GM18508 (cell line): Measurements from ENCODE around the gene BICDL1.

Experiments
- ATAC-seq: cut with Tn5 transposase; IDR thresholded peaks from one replicate; pipeline ENCODE4 v1.9.1; 2021; ENCODE audit warnings: moderate number of reproducible peaks; ENCODE audit not compliant: insufficient read depth, unreplicated experiment

BICDL1 gene

DNA sequence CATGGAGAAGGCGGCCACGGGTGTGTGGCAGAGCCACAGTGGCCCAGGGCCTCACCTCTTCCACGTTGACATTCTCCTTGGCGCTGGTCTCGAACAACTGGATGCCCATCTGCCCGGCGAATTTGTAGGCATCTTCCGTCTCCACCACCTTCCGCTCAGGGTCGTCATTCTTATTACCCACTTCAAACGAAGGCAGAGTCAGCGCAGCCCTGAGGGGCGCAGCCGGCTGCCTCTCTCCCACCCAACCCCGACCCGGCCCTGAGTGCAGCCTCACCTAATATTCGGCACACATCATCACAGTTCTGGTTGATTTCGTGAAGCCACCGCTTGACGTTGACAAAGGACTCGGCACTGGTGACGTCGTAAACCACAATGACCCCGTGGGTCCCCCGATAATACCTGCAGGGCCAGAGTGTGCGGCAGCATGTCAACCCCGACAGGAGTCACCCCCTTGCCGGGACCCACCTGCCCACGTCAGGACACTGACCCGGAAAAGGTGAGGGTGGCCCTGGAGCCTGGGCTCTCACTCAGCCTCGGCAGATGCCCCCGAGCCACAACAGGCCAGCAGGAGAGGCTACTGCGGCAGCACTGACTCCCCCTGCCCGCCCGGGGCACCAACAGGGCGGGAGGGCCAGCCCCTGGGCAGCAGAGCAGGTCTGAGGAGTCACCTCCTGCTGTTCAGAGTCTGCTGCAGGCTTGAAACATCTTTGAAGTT, 109.9 kb downstream of the BICDL1 start:
- ATAC-seq: no peak

DNA sequence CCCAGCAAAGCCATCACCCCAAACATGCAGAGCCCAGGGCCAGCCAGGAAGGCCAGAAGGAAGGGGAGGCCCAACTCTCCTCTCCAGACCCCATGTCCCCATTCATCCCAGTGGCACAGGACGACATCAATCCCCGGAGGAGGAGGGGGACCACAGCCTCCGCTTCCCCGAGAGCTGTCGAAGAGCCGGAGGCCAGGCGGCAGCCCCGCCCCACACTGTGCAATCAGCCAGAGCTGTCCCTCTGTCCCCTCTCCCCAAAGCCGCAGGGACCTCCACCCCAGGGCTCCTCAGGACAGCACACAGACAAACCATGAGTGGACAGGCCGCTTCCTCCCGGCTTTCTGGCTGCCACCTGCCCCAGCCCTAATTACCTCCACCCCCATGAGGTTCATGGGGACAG, 110.7 kb downstream of the BICDL1 start:
- ATAC-seq: no peak

DNA sequence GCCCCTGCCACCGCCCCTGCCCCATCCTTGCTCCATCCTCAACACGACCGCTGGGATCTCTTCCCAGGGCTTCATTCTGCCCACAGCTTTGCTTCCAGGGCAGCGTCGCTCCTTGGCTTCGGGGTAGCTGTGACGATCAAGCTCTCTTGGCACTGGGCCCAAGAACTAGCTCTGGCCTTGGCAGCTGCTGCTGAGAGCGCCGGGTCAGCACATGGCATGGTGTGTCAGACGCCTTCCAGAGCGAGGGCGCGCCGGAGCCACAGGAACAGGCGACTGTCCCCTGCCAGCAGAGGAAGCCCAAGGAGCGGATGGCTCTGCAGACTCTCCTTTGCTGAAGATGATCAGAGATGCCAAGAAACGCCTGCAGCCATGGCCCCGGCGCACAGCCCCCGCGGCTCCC, 111.6 kb downstream of the BICDL1 start:
- ATAC-seq: no peak

DNA sequence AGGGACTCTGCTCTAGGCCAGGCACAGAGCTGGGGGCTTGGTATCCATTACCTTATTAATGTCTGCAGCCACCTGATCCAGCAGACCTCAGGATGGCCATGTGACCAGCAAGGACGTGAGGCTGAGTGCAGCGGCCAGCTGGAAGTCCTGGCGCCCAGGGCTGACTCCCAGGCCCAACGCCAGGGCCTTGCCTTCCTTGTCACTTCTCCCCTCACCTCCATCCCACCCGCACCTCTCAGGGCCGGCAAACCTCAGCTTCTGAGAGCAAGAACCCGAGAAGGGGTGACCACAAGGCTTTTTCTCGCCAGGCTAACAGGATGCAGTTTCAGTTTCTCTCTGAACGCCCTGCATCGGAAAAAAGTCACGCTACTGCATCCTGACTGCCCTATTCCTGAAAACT, 112.1 kb downstream of the BICDL1 start:
- no peak for ATAC-seq

DNA sequence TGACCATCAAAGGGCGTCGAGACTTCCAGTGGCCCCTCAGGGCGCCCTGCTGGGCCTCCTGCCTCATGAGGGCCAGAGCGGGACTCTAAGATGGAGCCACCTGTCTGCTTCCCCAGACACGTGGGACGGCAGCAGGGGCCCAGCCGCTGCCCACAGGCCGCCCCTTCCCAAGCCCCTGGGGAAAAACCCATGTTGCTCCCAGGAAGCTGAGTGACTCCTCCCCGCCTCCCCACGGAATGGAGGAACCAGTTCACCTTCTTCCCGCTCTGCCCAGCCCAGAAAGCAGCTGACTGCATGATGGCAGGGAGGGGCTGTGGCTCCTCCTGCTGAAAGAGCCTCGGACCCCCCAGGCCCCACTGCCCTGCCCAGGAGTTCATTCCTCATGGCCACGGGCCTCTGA, 112.6 kb downstream of the BICDL1 start:
- no peak for ATAC-seq

DNA sequence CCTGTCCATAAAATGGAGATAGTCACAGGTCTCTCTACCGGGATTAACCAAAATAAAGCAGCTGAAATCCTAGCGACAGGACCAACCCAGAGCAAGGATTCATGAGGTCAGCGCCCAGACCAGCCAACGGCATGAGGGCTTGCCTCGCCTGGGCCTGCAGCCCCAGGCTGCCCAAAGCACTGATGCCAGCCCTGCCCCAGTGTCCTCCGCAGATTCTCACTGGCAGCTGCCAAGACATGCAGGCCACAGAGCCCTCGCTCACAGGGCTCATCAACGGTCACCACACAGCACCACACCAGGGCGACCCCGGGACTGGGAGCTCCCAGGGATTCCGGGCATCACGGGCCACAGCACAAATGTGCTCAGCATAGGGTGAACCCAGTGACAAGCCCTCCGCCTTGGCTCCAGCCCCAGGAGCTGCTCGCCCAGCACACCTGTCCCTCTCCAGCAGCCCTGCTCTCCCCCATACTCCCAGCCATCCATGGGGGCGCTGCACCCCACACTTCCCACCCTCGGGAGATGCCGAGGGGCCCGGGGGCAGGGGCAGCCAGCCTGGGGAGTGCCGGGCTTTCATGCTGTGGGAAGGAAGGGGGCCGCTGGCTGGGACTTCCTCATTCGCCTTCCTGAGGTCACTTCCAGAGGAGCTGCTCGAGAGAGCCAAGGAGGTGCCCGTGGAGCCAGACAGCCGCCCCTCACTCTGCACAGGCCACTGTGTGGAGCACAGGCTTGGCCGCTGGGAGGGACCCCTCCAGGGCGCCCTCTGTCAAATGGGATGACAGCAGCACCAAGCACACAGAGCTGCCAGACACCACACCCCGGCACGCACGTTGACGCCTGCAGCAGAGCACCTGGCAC, 113.4 kb downstream of the BICDL1 start:
- ATAC-seq: no peak

DNA sequence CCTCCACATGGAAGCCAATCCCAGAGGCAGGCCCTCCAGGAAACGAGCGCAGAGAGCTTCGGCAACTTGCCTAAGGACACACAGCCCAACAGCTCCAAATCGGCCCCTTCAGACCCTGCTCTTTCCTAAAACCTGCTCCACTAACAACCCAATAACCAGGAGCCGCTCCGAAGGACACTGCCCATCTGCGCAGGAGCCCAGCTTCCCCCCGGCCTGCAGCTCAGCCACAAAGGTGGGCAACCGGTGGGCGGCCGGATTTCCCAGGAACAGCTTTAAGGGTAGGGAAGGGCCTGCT, 114.0 kb downstream of the BICDL1 start:
- no peak for ATAC-seq

DNA sequence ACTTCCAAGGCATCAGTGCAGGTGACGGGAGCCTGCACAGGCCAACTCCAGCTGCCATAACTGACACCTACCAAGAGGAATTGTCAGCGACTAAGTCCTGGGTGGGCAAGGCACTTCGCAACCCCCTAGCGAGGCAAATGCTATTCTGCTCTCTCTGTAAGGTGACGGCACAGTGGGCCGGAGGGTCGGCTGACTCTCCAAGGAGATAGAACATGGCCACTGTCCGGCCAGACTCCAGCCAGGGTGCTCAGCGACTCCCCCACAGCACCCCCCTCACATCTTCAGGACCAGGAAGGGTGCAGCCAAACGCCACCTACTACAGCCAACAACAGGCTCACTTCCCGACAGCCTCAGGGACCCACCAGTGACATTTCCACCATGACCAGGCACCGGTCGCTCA, 114.3 kb downstream of the BICDL1 start:
- ATAC-seq: no peak

DNA sequence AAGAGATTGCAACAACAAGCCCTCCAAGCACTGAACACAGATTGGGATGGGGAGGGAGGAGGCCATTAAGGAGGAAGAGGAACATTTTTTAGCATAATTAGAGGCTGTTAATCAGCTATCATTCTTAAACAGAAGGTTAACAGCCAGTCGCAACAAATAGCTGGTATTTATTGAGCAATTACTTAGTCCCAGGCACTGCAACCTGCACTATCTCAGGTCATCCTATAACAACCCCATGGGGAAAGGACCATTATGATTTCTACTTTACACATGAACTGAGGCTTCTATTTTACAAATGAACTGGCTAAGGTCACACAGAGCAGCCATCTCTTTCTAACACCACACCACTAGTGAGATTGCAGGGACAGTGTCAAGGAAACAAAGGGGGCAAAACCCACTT, 117.1 kb downstream of the BICDL1 start:
- ATAC-seq: no peak

DNA sequence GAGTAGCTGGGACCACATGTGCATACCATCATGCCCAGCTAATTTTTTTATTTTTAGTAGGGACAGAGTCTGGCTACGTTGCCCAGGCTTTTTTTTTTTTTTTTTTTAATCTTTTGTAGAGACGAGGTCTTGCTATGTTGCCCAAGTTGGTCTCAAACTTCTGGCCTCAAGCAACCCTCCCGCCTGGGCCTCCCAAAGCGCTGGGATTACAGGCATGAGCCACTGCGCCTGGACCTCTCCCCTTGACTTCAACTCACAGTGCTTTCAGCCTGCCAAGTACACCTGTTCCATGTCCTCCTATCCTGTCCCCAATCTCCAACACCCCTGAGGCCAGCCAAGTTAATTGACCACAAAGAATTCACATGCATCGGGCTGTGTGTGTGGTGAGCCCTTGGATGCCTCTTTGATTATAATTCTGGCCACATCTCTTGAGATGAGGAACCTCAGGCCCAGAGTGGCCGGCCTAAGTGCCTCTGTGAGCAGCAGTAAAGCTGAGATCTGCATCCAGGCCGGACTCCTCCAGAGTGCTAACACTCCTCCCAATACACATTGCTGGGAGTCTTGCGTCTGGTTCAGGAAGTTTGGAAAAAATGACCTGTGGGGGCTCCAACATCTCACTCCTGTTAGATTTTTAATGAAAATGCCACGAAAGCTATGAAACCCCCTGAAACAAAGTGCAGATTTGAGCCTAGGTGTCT, 120.7 kb downstream of the BICDL1 start:
- ATAC-seq: no peak

DNA sequence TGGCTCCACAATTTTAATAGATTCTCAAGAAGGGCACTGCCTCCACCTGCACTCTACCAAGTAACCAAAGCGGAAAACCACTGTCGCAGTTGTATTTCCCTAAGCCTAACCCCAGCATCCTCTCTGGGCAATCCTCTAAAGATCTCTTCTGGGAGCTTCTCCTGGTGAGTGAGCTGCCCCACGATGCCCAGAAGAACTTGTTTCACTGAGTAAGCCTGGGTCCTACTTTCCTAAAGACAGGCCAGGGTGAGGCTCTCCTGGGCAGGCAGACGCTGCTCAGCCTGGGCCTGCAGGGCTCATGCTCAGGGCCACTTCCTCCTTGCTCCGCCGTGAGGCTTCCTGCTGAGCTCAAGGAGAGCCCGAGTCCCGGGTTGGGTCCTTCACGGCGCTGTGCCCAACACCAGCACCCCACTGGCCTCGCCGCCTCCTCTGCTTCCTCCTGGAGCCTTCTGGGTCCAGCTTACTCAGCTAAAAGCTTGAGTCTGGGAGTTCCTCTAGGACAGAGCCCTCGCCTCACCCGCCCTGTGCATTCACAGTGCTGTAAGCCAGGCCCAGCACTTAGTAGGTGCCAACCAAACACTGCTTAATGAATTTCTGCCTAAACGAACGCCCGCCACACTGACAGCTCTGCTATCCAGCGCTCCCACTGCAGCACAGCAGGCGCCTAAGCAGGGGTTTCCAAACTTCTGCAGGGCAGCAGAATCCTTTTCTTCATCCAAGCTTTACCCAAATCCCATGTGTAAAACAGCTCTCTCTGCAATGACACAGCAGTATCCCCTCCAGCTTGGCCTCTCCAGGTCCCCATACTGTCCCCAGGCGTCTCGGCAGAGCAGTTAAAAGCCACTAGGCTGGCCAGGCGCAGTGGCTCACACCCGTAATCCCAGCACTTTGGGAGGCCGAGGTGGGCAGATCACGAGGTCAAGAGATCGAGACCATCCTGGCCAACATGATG, 121.8 kb downstream of the BICDL1 start:
- ATAC-seq: peak; percentile 50

DNA sequence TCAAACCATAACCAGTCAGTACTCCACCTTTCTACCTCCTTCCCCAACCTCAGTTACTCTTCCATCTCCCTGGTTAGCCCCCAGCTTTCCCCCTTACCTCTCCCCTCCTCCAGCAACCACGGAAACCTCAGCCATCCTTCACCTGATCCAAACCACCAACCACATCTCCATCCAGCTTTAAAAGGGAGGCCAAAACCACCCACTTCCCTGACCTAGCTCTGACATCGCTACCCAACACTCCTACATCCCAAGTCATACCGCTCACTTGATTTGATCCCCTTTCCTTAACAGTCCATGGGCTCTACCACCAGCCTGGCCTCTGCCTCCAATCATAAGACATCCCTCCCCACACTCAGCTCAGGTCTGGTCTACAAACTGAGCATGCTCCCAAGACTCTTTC, 126.0 kb downstream of the BICDL1 start:
- no peak for ATAC-seq

DNA sequence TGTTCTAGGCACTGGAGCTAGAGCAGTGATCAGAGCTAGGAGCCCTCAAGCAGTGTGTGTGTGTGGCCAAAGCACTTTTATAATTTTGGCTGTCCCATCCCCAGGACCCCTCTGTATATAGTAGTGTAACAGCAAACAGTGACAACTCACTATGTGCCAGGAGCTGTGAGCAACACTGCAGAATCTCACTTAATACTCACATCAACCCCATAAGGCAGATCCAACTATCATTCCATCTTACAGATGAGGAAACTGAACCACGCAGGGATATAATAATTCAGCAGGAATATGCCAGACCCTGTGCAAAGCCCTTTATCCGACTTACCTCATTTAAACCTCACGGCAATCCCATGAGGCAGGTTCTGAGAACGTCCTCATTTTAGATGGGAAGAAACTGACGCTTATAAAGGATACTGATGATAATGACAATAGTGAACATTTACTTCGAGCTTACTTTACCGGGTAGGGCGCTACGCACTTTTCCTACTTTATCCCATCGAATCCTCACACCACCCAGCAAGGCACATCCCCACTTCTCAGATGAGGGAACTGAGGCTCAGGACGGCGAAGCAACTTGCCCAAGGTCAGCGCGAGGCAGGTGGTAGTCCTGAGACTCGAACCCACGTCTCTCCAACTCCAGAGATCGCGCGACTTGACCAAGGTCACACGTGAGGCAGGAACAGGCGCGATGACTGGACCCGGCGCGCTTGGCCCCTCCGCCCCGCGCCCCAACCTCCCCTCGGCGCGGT, 126.8 kb downstream of the BICDL1 start:
- ATAC-seq: no peak

DNA sequence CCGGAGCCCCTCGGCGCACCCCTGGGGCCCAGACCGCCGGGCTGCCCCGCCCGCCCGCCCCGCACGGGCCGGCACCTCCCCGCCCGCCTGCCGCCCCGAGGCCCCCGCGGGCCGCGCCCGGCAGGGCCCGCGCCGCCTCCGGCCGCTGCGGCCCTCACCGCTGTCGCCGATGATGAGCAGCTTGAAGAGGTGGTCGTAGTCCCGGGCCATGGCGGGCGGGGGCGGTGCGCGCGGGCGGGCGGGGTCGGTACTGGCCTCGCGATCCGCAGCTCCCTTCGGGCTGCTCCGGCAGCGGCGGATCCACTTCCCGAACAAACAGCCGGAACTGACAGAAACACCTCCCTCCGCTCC, 127.4 kb downstream of the BICDL1 start, which contains the start of gene RAB35:
TSS of gene RAB35 (minus strand) at position 313 of the 351 bp plus-strand sequence. CDS start at position 210, 103 bp downstream.
- no peak for ATAC-seq

DNA sequence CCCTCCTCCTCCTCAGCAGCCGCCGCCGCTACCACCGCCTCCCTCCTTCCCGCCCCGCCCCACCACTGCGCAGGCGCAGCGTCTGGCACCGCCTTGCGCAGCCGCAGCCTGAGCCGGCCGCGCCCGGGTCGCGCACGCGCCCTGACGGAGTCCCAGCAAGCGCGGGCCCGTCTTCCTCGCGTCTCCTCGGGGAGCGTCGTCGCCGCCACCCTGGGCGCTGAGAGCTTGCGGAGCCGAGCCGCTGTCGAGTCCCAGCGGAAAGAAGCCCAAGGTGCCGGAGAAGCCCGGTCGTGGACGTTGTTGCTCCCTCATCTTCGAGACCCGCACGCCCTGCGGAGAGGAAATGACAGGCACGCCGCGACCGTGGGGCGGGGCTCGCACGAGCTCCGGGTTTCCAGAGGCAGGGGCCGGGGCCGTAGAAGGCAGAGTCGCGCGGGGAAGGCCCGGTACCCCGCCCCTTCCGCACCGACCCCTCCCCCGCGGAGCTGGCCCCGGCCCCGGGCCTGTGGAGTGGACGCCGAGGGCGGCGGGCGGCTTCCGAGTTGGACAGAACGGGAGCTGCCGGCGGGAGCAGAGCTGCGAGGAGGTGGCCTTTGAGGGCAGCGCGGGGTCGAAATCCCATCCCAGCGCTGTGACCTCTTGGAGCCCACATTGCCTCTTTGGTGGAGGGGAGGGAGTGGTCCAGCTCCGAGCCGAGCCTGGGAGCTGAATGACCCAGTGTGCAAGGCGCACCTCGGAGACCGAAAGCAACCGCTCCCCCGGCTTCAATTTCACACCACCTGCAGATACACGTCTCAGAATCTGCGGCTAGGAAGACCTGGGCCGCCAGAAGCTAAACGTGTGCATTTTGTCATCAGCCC, 128.0 kb downstream of the BICDL1 start:
- ATAC-seq: no peak

DNA sequence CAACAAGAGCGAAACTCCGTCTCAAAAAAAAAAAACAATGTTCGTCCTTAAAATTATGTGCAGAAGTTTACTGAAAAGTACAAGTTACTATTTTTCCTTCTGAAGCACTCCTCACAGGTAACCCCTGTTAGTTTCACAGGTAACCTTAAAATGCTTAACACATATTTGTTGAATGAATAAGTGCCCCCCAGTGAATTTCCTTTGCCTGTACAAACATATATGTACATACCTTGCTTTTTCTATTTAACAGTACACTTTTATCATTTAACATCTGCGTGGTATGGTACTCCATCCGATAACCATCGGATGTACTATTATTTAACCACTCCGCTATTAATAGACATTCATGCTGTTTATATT, 128.9 kb downstream of the BICDL1 start:
- no peak for ATAC-seq

DNA sequence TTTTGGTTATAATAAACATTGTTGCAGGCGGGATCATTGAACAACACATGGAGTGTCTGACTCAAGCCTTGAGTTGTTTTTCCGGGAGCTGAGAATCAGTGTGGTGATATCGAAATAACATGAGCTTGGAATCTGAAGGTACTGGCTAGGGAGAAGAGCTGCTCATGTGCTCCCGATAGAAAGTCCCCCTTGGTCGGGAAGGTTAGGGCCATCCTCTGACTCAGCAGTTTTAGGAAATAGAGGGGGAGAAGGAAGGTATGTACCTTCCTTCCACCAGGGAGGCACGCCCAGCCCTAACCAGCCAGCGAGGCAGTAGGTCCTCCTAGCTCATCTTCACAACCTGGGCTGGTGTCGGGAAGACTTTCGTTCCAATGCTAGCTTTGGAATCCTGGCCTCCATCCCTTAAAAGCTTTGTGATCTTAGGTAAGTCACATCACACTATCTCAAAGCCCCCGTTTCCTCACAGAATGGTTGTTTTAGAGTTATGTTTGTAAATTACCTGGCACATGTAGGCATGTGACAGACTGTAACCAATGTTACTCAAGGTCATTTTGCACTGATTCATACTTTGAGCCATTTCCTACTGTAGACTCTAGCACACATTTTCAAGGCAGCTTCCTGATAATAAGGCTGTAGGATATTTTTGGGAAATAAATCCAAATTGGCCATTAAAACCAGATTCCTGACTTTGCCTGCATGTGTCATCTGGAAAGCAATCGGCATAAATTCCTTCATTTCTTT, 129.5 kb downstream of the BICDL1 start:
- no peak for ATAC-seq
